ENCODE results near the gene GNAO1. TPM values are rescaled to one million over a fixed set of nuclear protein-coding genes. Genes with fewer than 3 reads are reported as not detected.

The GNAO1 gene
- total RNA-seq, 1 experiment from 2014 or later: 3.8 TPM

- no peak overlapping the region for H3K4me3 ChIP-seq (ENCODE audit: insufficient read depth, low read depth, low read length)
These were observed 82.3 kb downstream of the GNAO1 start for GRCh38 chr16:56273615-56274014.

GRCh38 chr16:56274369-56274768, 83.1 kb downstream of the GNAO1 start:
- Histone ChIP-seq H3K4me3 (ENCODE audit: insufficient read depth, low read depth, low read length) (no peak overlapping the region), H3K36me3 (replicated peaks; ENCODE audit: control insufficient read depth, insufficient read depth, low read length) (no peaks in the 10 kb centered on the region), H3K27me3 (ENCODE audit: control insufficient read depth, insufficient read depth, low read length) (no peaks in the 10 kb centered on the region)
- DNase-seq: no peak

More at GRCh38 chr16:56273615-56274014, 82.3 kb downstream of the GNAO1 start:
- no peaks in the 10 kb centered on the region for H3K36me3 ChIP-seq (replicated peaks; ENCODE audit: control insufficient read depth, insufficient read depth, low read length)
- no peak for DNase-seq
- no peaks in the 10 kb centered on the region for H3K27me3 ChIP-seq (ENCODE audit: control insufficient read depth, insufficient read depth, low read length)

- Histone ChIP-seq H3K36me3 (replicated peaks; ENCODE audit: control insufficient read depth, insufficient read depth, low read length) (no peaks in the 10 kb centered on the region), H3K4me3 (ENCODE audit: insufficient read depth, low read depth, low read length) (no peak overlapping the region), H3K27me3 (ENCODE audit: control insufficient read depth, insufficient read depth, low read length) (no peaks in the 10 kb centered on the region)
- DNase-seq: no peak
These were observed 83.8 kb downstream of the GNAO1 start for GRCh38 chr16:56275076-56275475.

- DNase-seq: no peak
- Histone ChIP-seq H3K36me3 (replicated peaks; ENCODE audit: control insufficient read depth, insufficient read depth, low read length) (no peaks in the 10 kb centered on the region), H3K27me3 (ENCODE audit: control insufficient read depth, insufficient read depth, low read length) (no peaks in the 10 kb centered on the region), H3K4me3 (ENCODE audit: insufficient read depth, low read depth, low read length) (no peak overlapping the region)
These were observed 84.5 kb downstream of the GNAO1 start for GRCh38 chr16:56275801-56276200.

- Histone ChIP-seq H3K27me3 (ENCODE audit: control insufficient read depth, insufficient read depth, low read length) (no peaks in the 10 kb centered on the region), H3K36me3 (replicated peaks; ENCODE audit: control insufficient read depth, insufficient read depth, low read length) (no peaks in the 10 kb centered on the region), H3K4me3 (ENCODE audit: insufficient read depth, low read depth, low read length) (no peak overlapping the region)
- peak; percentile 75 for DNase-seq
These were observed 85.8 kb downstream of the GNAO1 start for GRCh38 chr16:56277075-56277474.

- DNase-seq: no peak
- no peaks in the 10 kb centered on the region for H3K27me3 ChIP-seq (ENCODE audit: control insufficient read depth, insufficient read depth, low read length)
- no peak overlapping the region for H3K4me3 ChIP-seq (ENCODE audit: insufficient read depth, low read depth, low read length)
- H3K36me3 ChIP-seq (replicated peaks; ENCODE audit: control insufficient read depth, insufficient read depth, low read length): no peaks in the 10 kb centered on the region
These were observed 87.0 kb downstream of the GNAO1 start for GRCh38 chr16:56278196-56278855.

- no peak for DNase-seq
- H3K36me3 ChIP-seq (replicated peaks; ENCODE audit: control insufficient read depth, insufficient read depth, low read length): no peaks in the 10 kb centered on the region
- H3K27me3 ChIP-seq (ENCODE audit: control insufficient read depth, insufficient read depth, low read length): no peaks in the 10 kb centered on the region
- no peak overlapping the region for H3K4me3 ChIP-seq (ENCODE audit: insufficient read depth, low read depth, low read length)
These were observed 87.8 kb downstream of the GNAO1 start for GRCh38 chr16:56279132-56279531.

GRCh38 chr16:56279914-56280313, 88.6 kb downstream of the GNAO1 start:
- no peak for DNase-seq
- Histone ChIP-seq H3K36me3 (replicated peaks; ENCODE audit: control insufficient read depth, insufficient read depth, low read length) (no peaks in the 10 kb centered on the region), H3K27me3 (ENCODE audit: control insufficient read depth, insufficient read depth, low read length) (no peaks in the 10 kb centered on the region), H3K4me3 (ENCODE audit: insufficient read depth, low read depth, low read length) (no peak overlapping the region)

- Histone ChIP-seq H3K36me3 (replicated peaks; ENCODE audit: control insufficient read depth, insufficient read depth, low read length) (no peaks in the 10 kb centered on the region), H3K27me3 (ENCODE audit: control insufficient read depth, insufficient read depth, low read length) (no peaks in the 10 kb centered on the region), H3K4me3 (ENCODE audit: insufficient read depth, low read depth, low read length) (peak overlapping the region; percentile 18; the same call in 1 of the 2 replicates)
- DNase-seq: peak; percentile 90
These were observed 90.0 kb downstream of the GNAO1 start for GRCh38 chr16:56281249-56281805.

GRCh38 chr16:56282451-56282850, 91.2 kb downstream of the GNAO1 start:
- H3K4me3 ChIP-seq (ENCODE audit: insufficient read depth, low read depth, low read length): no peak overlapping the region
- DNase-seq: no peak
- no peaks in the 10 kb centered on the region for H3K36me3 ChIP-seq (replicated peaks; ENCODE audit: control insufficient read depth, insufficient read depth, low read length)
- no peaks in the 10 kb centered on the region for H3K27me3 ChIP-seq (ENCODE audit: control insufficient read depth, insufficient read depth, low read length)

- H3K27me3 ChIP-seq (ENCODE audit: control insufficient read depth, insufficient read depth, low read length): no peaks in the 10 kb centered on the region; the same call in 1 of the 2 replicates
- no peak for DNase-seq
These were observed 93.2 kb downstream of the GNAO1 start for GRCh38 chr16:56284521-56284920.

GRCh38 chr16:56286809-56287208, 95.5 kb downstream of the GNAO1 start:
- H3K4me3 ChIP-seq (ENCODE audit: insufficient read depth, low read depth, low read length): no peak overlapping the region
- no peak for DNase-seq
- no peaks in the 10 kb centered on the region for H3K36me3 ChIP-seq (replicated peaks; ENCODE audit: control insufficient read depth, insufficient read depth, low read length)
- H3K27me3 ChIP-seq (ENCODE audit: control insufficient read depth, insufficient read depth, low read length): no peaks in the 10 kb centered on the region; the same call in 1 of the 2 replicates

More at GRCh38 chr16:56284521-56284920, 93.2 kb downstream of the GNAO1 start:
- Histone ChIP-seq H3K36me3 (replicated peaks; ENCODE audit: control insufficient read depth, insufficient read depth, low read length) (no peaks in the 10 kb centered on the region), H3K4me3 (ENCODE audit: insufficient read depth, low read depth, low read length) (no peak overlapping the region)

GRCh38 chr16:56288019-56288418, 96.7 kb downstream of the GNAO1 start:
- Histone ChIP-seq H3K4me3 (ENCODE audit: insufficient read depth, low read depth, low read length) (no peak overlapping the region), H3K27me3 (ENCODE audit: control insufficient read depth, insufficient read depth, low read length) (no peaks in the 10 kb centered on the region; the same call in 1 of the 2 replicates), H3K36me3 (replicated peaks; ENCODE audit: control insufficient read depth, insufficient read depth, low read length) (no peaks in the 10 kb centered on the region)
- DNase-seq: no peak

GRCh38 chr16:56289416-56289815, 98.1 kb downstream of the GNAO1 start:
- no peaks in the 10 kb centered on the region for H3K36me3 ChIP-seq (replicated peaks; ENCODE audit: control insufficient read depth, insufficient read depth, low read length)
- DNase-seq: no peak
- H3K27me3 ChIP-seq (ENCODE audit: control insufficient read depth, insufficient read depth, low read length): no peaks in the 10 kb centered on the region; the same call in 1 of the 2 replicates
- no peak overlapping the region for H3K4me3 ChIP-seq (ENCODE audit: insufficient read depth, low read depth, low read length)

GRCh38 chr16:56289862-56290261, 98.6 kb downstream of the GNAO1 start:
- Histone ChIP-seq H3K36me3 (replicated peaks; ENCODE audit: control insufficient read depth, insufficient read depth, low read length) (no peaks in the 10 kb centered on the region), H3K4me3 (ENCODE audit: insufficient read depth, low read depth, low read length) (no peak overlapping the region), H3K27me3 (ENCODE audit: control insufficient read depth, insufficient read depth, low read length) (no peaks in the 10 kb centered on the region; the same call in 1 of the 2 replicates)
- no peak for DNase-seq
